Measurements from ENCODE around the gene P4HA2. TPM values are rescaled to one million over a fixed set of nuclear protein-coding genes. Genes with fewer than 3 reads are reported as not detected.
A peak's percentile ranks its signal among the peaks of the same experiment; 100 is the strongest.

The P4HA2 gene
- 15.1 to 19.0 TPM (median 17.8 TPM) in 3 replicates for total RNA-seq (2021)
- Bru-seq, nascent RNA = percentile 40 among the genes with signal in this experiment
- long read RNA-seq, experiment 1, transcript P4HA2-202 (15 exons, 2,313 nt) = major isoform, 16 of 57 reads
- long read RNA-seq, experiment 1, partial matches to known transcripts = 5 of 57 reads
- long read RNA-seq, experiment 1, other reads (novel, unspliced or antisense) = 32 of 57 reads
- long read RNA-seq, experiment 2, transcript P4HA2-202 (15 exons, 2,313 nt) = major isoform, 7 of 28 reads
- long read RNA-seq, experiment 2, partial matches to known transcripts = 7 of 28 reads
- long read RNA-seq, experiment 2, other reads (novel, unspliced or antisense) = 8 of 28 reads
- long read RNA-seq, experiment 3, transcript P4HA2-202 (15 exons, 2,313 nt) = major isoform, 6 of 8 reads
- long read RNA-seq, experiment 3, partial matches to known transcripts = 1 of 8 reads
- long read RNA-seq, experiment 3, other reads (novel, unspliced or antisense) = 0 of 8 reads

DNA sequence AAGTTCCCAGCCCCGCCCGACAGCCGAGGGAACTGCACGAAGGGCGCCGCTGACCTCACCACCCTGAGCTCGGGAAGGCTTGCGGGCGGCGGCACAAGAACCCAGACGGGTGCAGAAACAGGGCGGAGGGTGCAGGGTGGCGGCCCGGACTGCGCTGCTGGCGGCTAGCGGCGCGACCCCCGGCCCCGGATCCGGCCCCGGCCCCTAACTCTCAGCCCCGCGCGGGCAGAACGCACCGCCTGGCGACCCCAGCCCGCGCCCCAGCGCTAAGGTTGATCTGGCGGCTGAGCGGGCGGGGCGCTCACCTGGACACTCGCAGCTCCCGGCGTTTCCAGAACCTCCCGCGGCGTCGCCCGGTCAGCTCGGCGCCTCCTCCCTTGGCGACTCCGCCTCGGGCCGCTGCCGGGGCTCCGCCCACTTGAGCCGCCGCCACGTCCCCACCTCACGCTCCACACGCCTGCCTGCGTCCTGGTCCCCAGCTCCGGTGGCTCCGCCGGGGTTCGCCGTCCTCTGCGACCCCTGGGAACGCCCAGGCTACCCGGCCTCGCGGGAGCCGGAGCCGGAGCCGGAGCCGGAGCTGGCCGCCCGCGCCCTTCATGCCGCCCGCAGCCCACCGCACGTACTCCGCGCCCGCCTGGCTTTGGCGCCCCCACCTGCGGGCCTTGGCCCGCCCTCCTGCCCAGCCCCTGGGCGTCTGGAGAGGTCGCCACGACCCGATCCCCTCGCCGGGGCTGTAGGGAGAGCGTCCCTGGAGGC is at the start of gene P4HA2:
TSS of gene P4HA2 (minus strand) at position 369 of the 756 bp plus-strand sequence. CDS start 9,227 bp downstream, outside the sequence.
- H3K4me3 Mint-ChIP-seq = peak within 1 kb of the TSS; percentile 66
- peak; percentile 82 for ATAC-seq
- no peaks in the 10 kb centered on the region for H3K36me3 Mint-ChIP-seq
- H3K27ac Mint-ChIP-seq = no peak within 1 kb of the TSS
- no peaks in the 10 kb centered on the region for H3K9me3 Mint-ChIP-seq
- ChIA-PET POLR2A (interaction anchor here (0.8 to 1.0 kb wide), 3 partner anchors 11 to 35 kb away, joined by 3 to 4 read pairs (median 4); no protein-coding TSS in a partner anchor), CTCF (interaction anchor here (0.6 to 3.9 kb wide), 16 partner anchors 10 to 431 kb away, joined by 3 to 55 read pairs (median 4); partner anchors contain the start of genes FNIP1 and PDLIM4)
- H3K27me3 Mint-ChIP-seq (ENCODE audit: low read depth) = peaks cover 41% of the 10 kb centered on the region
- H3K4me1 Mint-ChIP-seq = peaks cover 23% of the 10 kb centered on the region
- DNase-seq (ENCODE audit: low spot score) = peak; percentile 76
- TF ChIP-seq JUN (CRISPR knock-in tag; IDR thresholded peaks at IDR 0.05) (no peak), ZNF423 (CRISPR knock-in tag; IDR thresholded peaks at IDR 0.05) (peak; percentile 82), FOXP1 (CRISPR knock-in tag; IDR thresholded peaks at IDR 0.05; ENCODE audit: borderline replicate concordance) (0 out of 2 replicates have a peak, but pooled peaks have one; percentile 45), ETV6 (CRISPR knock-in tag; IDR thresholded peaks at IDR 0.05) (no peak; the same call in 1 of the 2 replicates), GABPB1 (CRISPR knock-in tag; IDR thresholded peaks at IDR 0.05) (0 out of 2 replicates have a peak, but pooled peaks have one; percentile 23), NFE2L1 (CRISPR knock-in tag; IDR thresholded peaks at IDR 0.05) (0 out of 2 replicates have a peak, but pooled peaks have one; percentile 7), CREM (CRISPR knock-in tag; IDR thresholded peaks at IDR 0.05) (peak; percentile 55; the same call in 1 of the 2 replicates), FOXK1 (CRISPR knock-in tag; IDR thresholded peaks at IDR 0.05) (0 out of 2 replicates have a peak, but pooled peaks have one; percentile 11), IRF2 (CRISPR knock-in tag; IDR thresholded peaks at IDR 0.05; ENCODE audit: borderline replicate concordance, low read depth) (no peak)
- TF ChIP-seq, protein P1, sequence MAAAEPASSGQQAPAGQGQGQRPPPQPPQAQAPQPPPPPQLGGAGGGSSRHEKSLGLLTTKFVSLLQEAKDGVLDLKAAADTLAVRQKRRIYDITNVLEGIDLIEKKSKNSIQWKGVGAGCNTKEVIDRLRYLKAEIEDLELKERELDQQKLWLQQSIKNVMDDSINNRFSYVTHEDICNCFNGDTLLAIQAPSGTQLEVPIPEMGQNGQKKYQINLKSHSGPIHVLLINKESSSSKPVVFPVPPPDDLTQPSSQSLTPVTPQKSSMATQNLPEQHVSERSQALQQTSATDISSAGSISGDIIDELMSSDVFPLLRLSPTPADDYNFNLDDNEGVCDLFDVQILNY (CRISPR knock-in tag; IDR thresholded peaks at IDR 0.05) = peak; percentile 76
- TF ChIP-seq, protein P2, sequence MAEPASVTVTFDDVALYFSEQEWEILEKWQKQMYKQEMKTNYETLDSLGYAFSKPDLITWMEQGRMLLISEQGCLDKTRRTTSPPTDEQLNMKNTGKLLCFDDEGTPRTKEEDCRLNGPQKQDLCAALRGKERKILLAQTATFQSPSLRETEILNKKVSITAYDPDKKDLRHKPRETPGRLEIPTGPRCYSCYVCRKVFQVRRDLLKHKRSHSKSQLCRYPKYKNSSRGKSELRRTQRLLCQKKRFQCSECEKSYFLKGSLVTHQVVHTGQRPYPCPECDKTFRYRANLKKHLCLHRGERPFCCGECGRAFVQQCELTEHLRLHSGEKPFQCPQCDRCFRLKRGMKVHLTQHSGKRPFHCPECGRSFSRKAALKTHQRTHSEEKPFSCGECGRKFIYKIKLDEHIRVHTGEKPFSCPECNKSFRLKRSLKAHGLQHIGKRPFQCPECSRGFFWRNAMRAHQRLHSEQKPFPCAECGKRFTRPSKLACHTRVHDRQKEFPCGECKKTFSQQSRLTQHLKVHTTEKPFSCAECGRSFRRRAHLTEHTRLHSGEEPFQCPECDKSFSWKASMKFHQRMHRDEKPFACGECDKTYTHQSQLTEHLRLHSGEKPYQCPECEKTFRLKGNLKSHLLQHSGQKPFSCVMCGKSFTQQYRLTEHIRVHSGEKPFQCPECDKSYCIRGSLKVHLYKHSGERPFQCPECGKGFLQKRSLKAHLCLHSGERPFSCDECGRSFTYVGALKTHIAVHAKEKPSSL (CRISPR knock-in tag; conservative IDR thresholded peaks at IDR 0.05) = no peak
- TF ChIP-seq, protein P3, sequence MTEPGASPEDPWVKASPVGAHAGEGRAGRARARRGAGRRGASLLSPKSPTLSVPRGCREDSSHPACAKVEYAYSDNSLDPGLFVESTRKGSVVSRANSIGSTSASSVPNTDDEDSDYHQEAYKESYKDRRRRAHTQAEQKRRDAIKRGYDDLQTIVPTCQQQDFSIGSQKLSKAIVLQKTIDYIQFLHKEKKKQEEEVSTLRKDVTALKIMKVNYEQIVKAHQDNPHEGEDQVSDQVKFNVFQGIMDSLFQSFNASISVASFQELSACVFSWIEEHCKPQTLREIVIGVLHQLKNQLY (CRISPR knock-in tag; IDR thresholded peaks at IDR 0.05) = no peak
- TF ChIP-seq, protein P4, sequence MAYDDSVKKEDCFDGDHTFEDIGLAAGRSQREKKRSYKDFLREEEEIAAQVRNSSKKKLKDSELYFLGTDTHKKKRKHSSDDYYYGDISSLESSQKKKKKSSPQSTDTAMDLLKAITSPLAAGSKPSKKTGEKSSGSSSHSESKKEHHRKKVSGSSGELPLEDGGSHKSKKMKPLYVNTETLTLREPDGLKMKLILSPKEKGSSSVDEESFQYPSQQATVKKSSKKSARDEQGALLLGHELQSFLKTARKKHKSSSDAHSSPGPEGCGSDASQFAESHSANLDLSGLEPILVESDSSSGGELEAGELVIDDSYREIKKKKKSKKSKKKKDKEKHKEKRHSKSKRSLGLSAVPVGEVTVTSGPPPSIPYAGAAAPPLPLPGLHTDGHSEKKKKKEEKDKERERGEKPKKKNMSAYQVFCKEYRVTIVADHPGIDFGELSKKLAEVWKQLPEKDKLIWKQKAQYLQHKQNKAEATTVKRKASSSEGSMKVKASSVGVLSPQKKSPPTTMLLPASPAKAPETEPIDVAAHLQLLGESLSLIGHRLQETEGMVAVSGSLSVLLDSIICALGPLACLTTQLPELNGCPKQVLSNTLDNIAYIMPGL (CRISPR knock-in tag; IDR thresholded peaks at IDR 0.05) = peak; percentile 97
- TF ChIP-seq, protein P5, sequence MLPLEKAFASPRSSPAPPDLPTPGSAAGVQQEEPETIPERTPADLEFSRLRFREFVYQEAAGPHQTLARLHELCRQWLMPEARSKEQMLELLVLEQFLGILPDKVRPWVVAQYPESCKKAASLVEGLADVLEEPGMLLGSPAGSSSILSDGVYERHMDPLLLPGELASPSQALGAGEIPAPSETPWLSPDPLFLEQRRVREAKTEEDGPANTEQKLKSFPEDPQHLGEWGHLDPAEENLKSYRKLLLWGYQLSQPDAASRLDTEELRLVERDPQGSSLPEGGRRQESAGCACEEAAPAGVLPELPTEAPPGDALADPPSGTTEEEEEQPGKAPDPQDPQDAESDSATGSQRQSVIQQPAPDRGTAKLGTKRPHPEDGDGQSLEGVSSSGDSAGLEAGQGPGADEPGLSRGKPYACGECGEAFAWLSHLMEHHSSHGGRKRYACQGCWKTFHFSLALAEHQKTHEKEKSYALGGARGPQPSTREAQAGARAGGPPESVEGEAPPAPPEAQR (CRISPR knock-in tag; IDR thresholded peaks at IDR 0.05) = no peak
- TF ChIP-seq, protein P6, sequence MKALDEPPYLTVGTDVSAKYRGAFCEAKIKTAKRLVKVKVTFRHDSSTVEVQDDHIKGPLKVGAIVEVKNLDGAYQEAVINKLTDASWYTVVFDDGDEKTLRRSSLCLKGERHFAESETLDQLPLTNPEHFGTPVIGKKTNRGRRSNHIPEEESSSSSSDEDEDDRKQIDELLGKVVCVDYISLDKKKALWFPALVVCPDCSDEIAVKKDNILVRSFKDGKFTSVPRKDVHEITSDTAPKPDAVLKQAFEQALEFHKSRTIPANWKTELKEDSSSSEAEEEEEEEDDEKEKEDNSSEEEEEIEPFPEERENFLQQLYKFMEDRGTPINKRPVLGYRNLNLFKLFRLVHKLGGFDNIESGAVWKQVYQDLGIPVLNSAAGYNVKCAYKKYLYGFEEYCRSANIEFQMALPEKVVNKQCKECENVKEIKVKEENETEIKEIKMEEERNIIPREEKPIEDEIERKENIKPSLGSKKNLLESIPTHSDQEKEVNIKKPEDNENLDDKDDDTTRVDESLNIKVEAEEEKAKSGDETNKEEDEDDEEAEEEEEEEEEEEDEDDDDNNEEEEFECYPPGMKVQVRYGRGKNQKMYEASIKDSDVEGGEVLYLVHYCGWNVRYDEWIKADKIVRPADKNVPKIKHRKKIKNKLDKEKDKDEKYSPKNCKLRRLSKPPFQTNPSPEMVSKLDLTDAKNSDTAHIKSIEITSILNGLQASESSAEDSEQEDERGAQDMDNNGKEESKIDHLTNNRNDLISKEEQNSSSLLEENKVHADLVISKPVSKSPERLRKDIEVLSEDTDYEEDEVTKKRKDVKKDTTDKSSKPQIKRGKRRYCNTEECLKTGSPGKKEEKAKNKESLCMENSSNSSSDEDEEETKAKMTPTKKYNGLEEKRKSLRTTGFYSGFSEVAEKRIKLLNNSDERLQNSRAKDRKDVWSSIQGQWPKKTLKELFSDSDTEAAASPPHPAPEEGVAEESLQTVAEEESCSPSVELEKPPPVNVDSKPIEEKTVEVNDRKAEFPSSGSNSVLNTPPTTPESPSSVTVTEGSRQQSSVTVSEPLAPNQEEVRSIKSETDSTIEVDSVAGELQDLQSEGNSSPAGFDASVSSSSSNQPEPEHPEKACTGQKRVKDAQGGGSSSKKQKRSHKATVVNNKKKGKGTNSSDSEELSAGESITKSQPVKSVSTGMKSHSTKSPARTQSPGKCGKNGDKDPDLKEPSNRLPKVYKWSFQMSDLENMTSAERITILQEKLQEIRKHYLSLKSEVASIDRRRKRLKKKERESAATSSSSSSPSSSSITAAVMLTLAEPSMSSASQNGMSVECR (CRISPR knock-in tag; IDR thresholded peaks at IDR 0.05; ENCODE audit: borderline replicate concordance) = no peak
- TF ChIP-seq, protein P7, sequence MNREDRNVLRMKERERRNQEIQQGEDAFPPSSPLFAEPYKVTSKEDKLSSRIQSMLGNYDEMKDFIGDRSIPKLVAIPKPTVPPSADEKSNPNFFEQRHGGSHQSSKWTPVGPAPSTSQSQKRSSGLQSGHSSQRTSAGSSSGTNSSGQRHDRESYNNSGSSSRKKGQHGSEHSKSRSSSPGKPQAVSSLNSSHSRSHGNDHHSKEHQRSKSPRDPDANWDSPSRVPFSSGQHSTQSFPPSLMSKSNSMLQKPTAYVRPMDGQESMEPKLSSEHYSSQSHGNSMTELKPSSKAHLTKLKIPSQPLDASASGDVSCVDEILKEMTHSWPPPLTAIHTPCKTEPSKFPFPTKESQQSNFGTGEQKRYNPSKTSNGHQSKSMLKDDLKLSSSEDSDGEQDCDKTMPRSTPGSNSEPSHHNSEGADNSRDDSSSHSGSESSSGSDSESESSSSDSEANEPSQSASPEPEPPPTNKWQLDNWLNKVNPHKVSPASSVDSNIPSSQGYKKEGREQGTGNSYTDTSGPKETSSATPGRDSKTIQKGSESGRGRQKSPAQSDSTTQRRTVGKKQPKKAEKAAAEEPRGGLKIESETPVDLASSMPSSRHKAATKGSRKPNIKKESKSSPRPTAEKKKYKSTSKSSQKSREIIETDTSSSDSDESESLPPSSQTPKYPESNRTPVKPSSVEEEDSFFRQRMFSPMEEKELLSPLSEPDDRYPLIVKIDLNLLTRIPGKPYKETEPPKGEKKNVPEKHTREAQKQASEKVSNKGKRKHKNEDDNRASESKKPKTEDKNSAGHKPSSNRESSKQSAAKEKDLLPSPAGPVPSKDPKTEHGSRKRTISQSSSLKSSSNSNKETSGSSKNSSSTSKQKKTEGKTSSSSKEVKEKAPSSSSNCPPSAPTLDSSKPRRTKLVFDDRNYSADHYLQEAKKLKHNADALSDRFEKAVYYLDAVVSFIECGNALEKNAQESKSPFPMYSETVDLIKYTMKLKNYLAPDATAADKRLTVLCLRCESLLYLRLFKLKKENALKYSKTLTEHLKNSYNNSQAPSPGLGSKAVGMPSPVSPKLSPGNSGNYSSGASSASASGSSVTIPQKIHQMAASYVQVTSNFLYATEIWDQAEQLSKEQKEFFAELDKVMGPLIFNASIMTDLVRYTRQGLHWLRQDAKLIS (CRISPR knock-in tag; IDR thresholded peaks at IDR 0.05; ENCODE audit: borderline replicate concordance) = no peak

All from WTC11 (cell line).